H1 (cell line): Measurements from ENCODE around the gene LYL1. TPM values are rescaled to one million over a fixed set of nuclear protein-coding genes. Genes with fewer than 3 reads are reported as not detected.

ENCODE experiments used
- CTCF ChIA-PET: fragments of 300-600 bp; sonication (Branson Sonifier 250); formaldehyde crosslinking; loops from one replicate; lab custom pipeline; 2021; ENCODE audit not compliant: partially characterized antibody; lab: Charles Lee
- POLR2A ChIA-PET: fragments of 300-600 bp; sonication (Branson Sonifier 250); formaldehyde crosslinking; loops from one replicate; lab custom pipeline; 2021; ENCODE audit warnings: inconsistent platforms; ENCODE audit not compliant: partially characterized antibody; lab: Charles Lee
- DNase-seq, 2 experiments: peaks; one replicate each; pipeline versions ENCODE4 v3.0.0 to v3.0.0-alpha.2; 2010 to 2022; ENCODE audit warnings: low spot score in 2 of 2, low read depth in 1 of 2, mixed read lengths in 1 of 2
- FAIRE-seq: peaks from 2 replicates; lab custom pipeline; 2011; peaks lifted over from hg19 to GRCh38; lab: Jason Lieb, UNC
- H2AFZ ChIP-seq: 2 replicates; pipeline ENCODE4 v1.8.1; 2012; ENCODE audit warnings: low read length, inconsistent platforms
- H2AK5ac ChIP-seq: 2 replicates; pipeline ENCODE4 v1.6.1; 2013; ENCODE audit warnings: low read depth, low read length
- H2BK120ac ChIP-seq: replicated peaks from 2 replicates; pipeline ENCODE3; 2013; ENCODE audit warnings: low read depth, low read length, inconsistent platforms
- H2BK12ac ChIP-seq: 2 replicates; pipeline ENCODE4 v1.6.1; 2013; ENCODE audit warnings: low read depth, low read length
- H2BK15ac ChIP-seq: 2 replicates; pipeline ENCODE4 v1.6.1; 2013; ENCODE audit warnings: low read length
- H2BK20ac ChIP-seq: 2 replicates; pipeline ENCODE4 v1.6.1; 2013; ENCODE audit warnings: low read length
- H2BK5ac ChIP-seq: 2 replicates; pipeline ENCODE4 v1.6.1; 2013; ENCODE audit warnings: low read depth, low read length
- H3K14ac ChIP-seq: 2 replicates; pipeline ENCODE4 v1.6.1; 2013; ENCODE audit warnings: inconsistent platforms; ENCODE audit not compliant: insufficient read length
- H3K18ac ChIP-seq: 2 replicates; pipeline ENCODE4 v1.6.1; 2013; ENCODE audit warnings: low read length; ENCODE audit errors: extremely low read depth
- H3K23ac ChIP-seq: 2 replicates; pipeline ENCODE4 v1.6.1; 2013; ENCODE audit warnings: inconsistent platforms; ENCODE audit not compliant: insufficient read length
- H3K23me2 ChIP-seq: 2 replicates; pipeline ENCODE4 v1.6.1; 2013; ENCODE audit warnings: low read depth, low read length
- H3K27ac ChIP-seq: 2 replicates; pipeline ENCODE4 v1.6.1; 2011; ENCODE audit warnings: low read depth, low read length, inconsistent platforms
- H3K27me3 ChIP-seq, 4 experiments: replicated peaks in 1 of 4; 1 replicate in 1 of 4; 2 replicates in 3 of 4; pipeline versions ENCODE4 v1.6.1 to v1.8.1; 2011 to 2013; ENCODE audit warnings: low read length in 3 of 4, mild to moderate bottlenecking in 3 of 4, inconsistent platforms in 2 of 4, mixed read lengths in 2 of 4, moderate library complexity in 1 of 4; ENCODE audit not compliant: control insufficient read depth in 3 of 4, insufficient read depth in 3 of 4; ENCODE audit errors: extremely low read depth in 1 of 4
- H3K36me3 ChIP-seq, 4 experiments: 2 replicates each; pipeline versions ENCODE4 v1.6.1 to v1.8.1; 2011 to 2013; ENCODE audit warnings: mild to moderate bottlenecking in 4 of 4, low read length in 3 of 4, moderate library complexity in 2 of 4, control low read depth in 1 of 4, inconsistent platforms in 1 of 4; ENCODE audit not compliant: insufficient read depth in 4 of 4, control insufficient read depth in 2 of 4
- H3K4ac ChIP-seq: replicated peaks from 2 replicates; pipeline ENCODE3; 2013; ENCODE audit warnings: low read length, low read depth, mixed read lengths, inconsistent platforms; ENCODE audit not compliant: insufficient read length
- H3K4me1 ChIP-seq, 4 experiments: replicated peaks in 1 of 4; 1 replicate in 1 of 4; 2 replicates in 3 of 4; pipeline versions ENCODE4 v1.6.1 to v1.8.1; 2011 to 2013; ENCODE audit warnings: low read length in 3 of 4, inconsistent platforms in 2 of 4, mixed read lengths in 1 of 4; ENCODE audit not compliant: insufficient read depth in 4 of 4, control insufficient read depth in 3 of 4
- H3K4me2 ChIP-seq, 2 experiments: 2 replicates each; pipeline versions ENCODE4 v1.6.1 to v1.8.1; 2011 to 2013; ENCODE audit warnings: low read depth in 2 of 2, low read length in 2 of 2, control low read depth in 1 of 2, inconsistent platforms in 1 of 2, mild to moderate bottlenecking in 1 of 2; ENCODE audit not compliant: insufficient read depth in 1 of 2
- H3K4me3 ChIP-seq, 4 experiments: fragments of 200-600, 300-600 bp in 1 of 4; sonication (generic), shearing (Covaris generic), sonication (Bioruptor Twin) in 1 of 4; 2 replicates each; pipeline versions ENCODE4 v1.5.1 to v1.8.1; 2011 to 2016; ENCODE audit warnings: low read length in 4 of 4, low read depth in 3 of 4, control low read depth in 2 of 4, inconsistent platforms in 2 of 4, mild to moderate bottlenecking in 2 of 4, mixed read lengths in 1 of 4, moderate library complexity in 1 of 4; ENCODE audit not compliant: insufficient read depth in 2 of 4; ENCODE audit errors: extremely low read depth in 1 of 4
- H3K56ac ChIP-seq: replicated peaks from 2 replicates; pipeline ENCODE3; 2013; ENCODE audit warnings: low read depth, mild to moderate bottlenecking, mixed read lengths, low read length, inconsistent platforms; ENCODE audit not compliant: insufficient read length
- H3K79me1 ChIP-seq: 2 replicates; pipeline ENCODE4 v1.6.1; 2013; ENCODE audit warnings: low read depth, low read length, control low read depth
- H3K79me2 ChIP-seq, 2 experiments: 2 replicates each; pipeline versions ENCODE4 v1.6.1 to v1.8.1; 2012 to 2013; ENCODE audit warnings: low read length in 2 of 2, mild to moderate bottlenecking in 2 of 2, inconsistent platforms in 1 of 2; ENCODE audit not compliant: insufficient read depth in 2 of 2, control insufficient read depth in 1 of 2
- H3K9ac ChIP-seq, 4 experiments: replicated peaks in 1 of 4; 1 replicate in 1 of 4; 2 replicates in 3 of 4; pipeline versions ENCODE4 v1.6.1 to v1.8.1; 2011 to 2013; ENCODE audit warnings: low read depth in 3 of 4, low read length in 3 of 4, control low read depth in 2 of 4, mild to moderate bottlenecking in 2 of 4, moderate library complexity in 2 of 4, inconsistent platforms in 1 of 4; ENCODE audit errors: extremely low read depth in 1 of 4
- H3K9me3 ChIP-seq, 2 experiments: 2 replicates each; pipeline versions ENCODE4 v1.6.1 to v1.8.1; 2012 to 2013; ENCODE audit warnings: mild to moderate bottlenecking in 2 of 2, moderate library complexity in 2 of 2, control low read depth in 1 of 2, inconsistent platforms in 1 of 2, low read depth in 1 of 2, low read length in 1 of 2, mixed read lengths in 1 of 2; ENCODE audit not compliant: insufficient read depth in 2 of 2
- H4K20me1 ChIP-seq, 2 experiments: replicated peaks in 1 of 2; 2 replicates each; pipeline versions ENCODE3 to v1.8.1; 2011 to 2013; ENCODE audit warnings: inconsistent platforms in 2 of 2, low read length in 2 of 2, mild to moderate bottlenecking in 1 of 2; ENCODE audit not compliant: insufficient read depth in 2 of 2, control insufficient read depth in 1 of 2
- H4K5ac ChIP-seq: 2 replicates; pipeline ENCODE4 v1.6.1; 2013; ENCODE audit warnings: low read length, low read depth, mixed read lengths, inconsistent platforms; ENCODE audit not compliant: insufficient read length
- H4K8ac ChIP-seq: 2 replicates; pipeline ENCODE4 v1.8.0; 2013; ENCODE audit warnings: mild to moderate bottlenecking, moderate library complexity, low read length, inconsistent platforms; ENCODE audit not compliant: insufficient read depth; ENCODE audit errors: extremely low read depth
- H4K91ac ChIP-seq: replicated peaks from 2 replicates; pipeline ENCODE3; 2013; ENCODE audit warnings: low read length, mixed read lengths, inconsistent platforms; ENCODE audit not compliant: insufficient read length
- BRCA1 ChIP-seq: IDR thresholded peaks from 2 replicates; pipeline ENCODE4 v1.6.1; 2012; ENCODE audit warnings: low read depth, low read length, improper control_type of control experiment
- CHD1 ChIP-seq: IDR thresholded peaks from 2 replicates; pipeline ENCODE4 v1.6.1; 2012; ENCODE audit warnings: low read depth, low read length, improper control_type of control experiment
- CREB1 ChIP-seq: IDR thresholded peaks from 2 replicates; pipeline ENCODE4 v1.6.1; 2012; ENCODE audit warnings: inconsistent platforms
- GTF2F1 ChIP-seq: IDR thresholded peaks from 2 replicates; pipeline ENCODE4 v1.6.1; 2012; ENCODE audit warnings: low read depth, low read length, improper control_type of control experiment, borderline replicate concordance
- RAD21 ChIP-seq, 2 experiments: IDR thresholded peaks in 1 of 2; conservative IDR thresholded peaks in 1 of 2; 2 replicates each; pipeline ENCODE4 v1.6.1; 2011; ENCODE audit warnings: low read depth in 2 of 2, low read length in 2 of 2, improper control_type of control experiment in 1 of 2, inconsistent platforms in 1 of 2, mild to moderate bottlenecking in 1 of 2, moderate library complexity in 1 of 2
- SAP30 ChIP-seq: fragments of 300-600 bp; sonication (generic); IDR thresholded peaks from 2 replicates; pipeline ENCODE4 v1.7.1; 2012; ENCODE audit warnings: low read length, moderate library complexity, mild to moderate bottlenecking, inconsistent platforms; ENCODE audit not compliant: insufficient read depth, insufficient replicate concordance
- SIN3A ChIP-seq, 2 experiments: IDR thresholded peaks in 1 of 2; conservative IDR thresholded peaks in 1 of 2; 2 replicates each; pipeline ENCODE4 v1.6.1; 2011 to 2012; ENCODE audit warnings: low read length in 2 of 2, improper control_type of control experiment in 1 of 2, low read depth in 1 of 2, mild to moderate bottlenecking in 1 of 2
- SUZ12 ChIP-seq: fragments of 200-600 bp; sonication (generic); IDR thresholded peaks from 2 replicates; pipeline ENCODE4 v1.6.1; 2012; ENCODE audit warnings: mild to moderate bottlenecking, inconsistent platforms, low read length, moderate library complexity, mixed read lengths
- TAF7 ChIP-seq: optimal IDR thresholded peaks from 2 replicates; pipeline ENCODE3; 2011; ENCODE audit warnings: low read depth, mild to moderate bottlenecking, inconsistent platforms, low read length, moderate library complexity, borderline replicate concordance
- TEAD4 ChIP-seq: IDR thresholded peaks from 2 replicates; pipeline ENCODE4 v1.6.1; 2012; ENCODE audit warnings: low read depth, low read length, inconsistent platforms, mixed read lengths
- YY1 ChIP-seq: IDR thresholded peaks from 2 replicates; pipeline ENCODE4 v1.6.1; 2011; ENCODE audit warnings: low read depth, mild to moderate bottlenecking, low read length
- WGBS, 2 experiments: shearing (Covaris generic) in 1 of 2; methylation state at CpG; one replicate each; pipeline versions ENCODE4 v1.1.6 to v1.1.7; 2013 to 2015; ENCODE audit warnings: low lambda C conversion rate in 2 of 2, mixed read lengths in 2 of 2, inconsistent platforms in 1 of 2, low coverage in 1 of 2, missing lambda C conversion rate in 1 of 2; ENCODE audit not compliant: insufficient replicate concordance in 2 of 2, insufficient coverage in 1 of 2, insufficient read length in 1 of 2; ENCODE audit errors: extremely low coverage in 1 of 2, missing lambda C conversion rate in 1 of 2; 5-methylcytosine and 5-hydroxymethylcytosine counted together
- polyA plus RNA-seq, 7 experiments: library from polyadenylated mRNA; depleted of rRNA in 3 of 7; stranded (reverse) in 5 of 7; unstranded in 2 of 7; fragments of >200 nt in 5 of 7; fragments of 200-250 nt in 2 of 7; gene quantifications; 1 replicate in 5 of 7; 2 replicates in 1 of 7; 4 replicates in 1 of 7; pipeline versions ENCODE4 v1.2.1 to v1.2.3, GENCODE V29; 2011 to 2013; ENCODE audit warnings: missing spikeins in 2 of 7, mixed read lengths in 2 of 7
- total RNA-seq: library from RNA; stranded (reverse); fragmentation: NEBNext Ultra II Directional; extraction: Animal tissue kit (Norgen Biotek cat#: 25700); gene quantifications from 2 replicates; pipeline ENCODE4 v1.2.1, GENCODE V29; 2021

The LYL1 gene
- total and polyA plus RNA-seq, 2 of the 8 experiments (the other 6 are each of a cell fraction or from before 2014, with no cell fraction given) = 0.58 to 0.76 TPM

DNA sequence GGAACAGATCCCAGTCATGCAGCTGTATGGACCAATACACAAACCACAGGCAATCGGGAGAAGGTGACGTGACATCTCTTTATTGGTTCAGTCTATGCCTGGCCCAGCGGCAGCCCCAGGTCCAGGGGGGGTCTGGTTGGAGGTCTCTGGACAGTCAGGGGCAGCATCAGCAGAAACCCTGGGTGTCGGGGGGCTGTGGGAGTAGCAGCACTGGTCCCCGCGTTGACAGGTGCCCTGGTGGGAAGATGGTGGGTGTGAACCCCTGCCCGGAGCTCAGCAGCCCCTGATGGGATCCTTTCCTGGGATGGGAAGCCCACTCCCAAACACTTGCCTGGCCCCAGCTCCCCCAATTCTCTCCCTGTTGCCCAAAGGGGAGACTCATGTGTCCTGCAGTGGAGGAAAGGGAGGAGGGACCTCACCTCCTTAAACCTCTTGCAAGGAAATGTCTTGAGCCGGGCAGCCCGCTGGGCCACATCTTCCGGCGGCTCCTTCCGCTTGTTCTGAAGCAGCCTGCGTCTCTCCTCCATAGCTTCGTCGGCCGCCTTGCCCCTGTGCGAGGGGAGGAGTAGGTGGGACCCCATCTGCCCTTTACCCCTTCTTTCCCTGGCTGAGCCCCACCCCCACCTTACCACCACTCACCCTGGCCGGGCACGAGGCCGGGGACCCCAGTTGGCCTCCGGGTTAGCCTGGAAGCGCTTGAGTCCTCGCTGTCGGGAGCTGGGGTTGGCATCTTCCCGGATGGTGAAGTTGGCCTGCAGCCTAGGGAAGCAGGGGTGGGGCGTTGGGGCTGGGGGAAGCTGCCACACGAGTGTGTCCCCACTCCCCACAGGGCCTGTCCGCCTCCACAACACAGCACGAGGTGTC, 2.4 kb upstream of the LYL1 start:
- H3K79me1 ChIP-seq = no peaks in the 10 kb centered on the region
- no peak overlapping the region for H2BK20ac ChIP-seq
- peaks cover 11 to 28% (median 21%) of the 10 kb centered on the region in 4 experiments for H3K27me3 ChIP-seq
- ChIA-PET CTCF (interaction anchor here (0.6 to 5.0 kb wide), 25 partner anchors 9 to 466 kb away, joined by 3 to 47 read pairs (median 4); no protein-coding TSS in a partner anchor), POLR2A (interaction anchor here (0.9 to 11.6 kb wide), 10 partner anchors 10 to 125 kb away, joined by 3 to 141 read pairs (median 5); partner anchors contain the start of genes IER2, NACC1, STX10 and TRMT1)
- WGBS, 2 experiments = 90% methylated on average over 27 of the region's 29 CpGs; no CpG with 5 or more reads in 1 of the 2 experiments
- H4K8ac ChIP-seq = no peak overlapping the region
- H3K9ac ChIP-seq = no peak overlapping the region
- H3K18ac ChIP-seq = no peak overlapping the region
- H3K23me2 ChIP-seq = peaks cover 6% of the 10 kb centered on the region; the same call in 1 of the 2 replicates
- H4K91ac ChIP-seq = no peak overlapping the region
- no peak overlapping the region for H3K4me3 ChIP-seq
- no peak for FAIRE-seq
- H3K36me3 ChIP-seq = peaks cover 3 to 18% (median 13%) of the 10 kb centered on the region in 4 experiments; a peak in 5 of 8 replicates
- no peak overlapping the region for H3K4me2 ChIP-seq
- H2BK5ac ChIP-seq = no peak overlapping the region
- H2AK5ac ChIP-seq = no peak overlapping the region
- no peak for DNase-seq
- no peak overlapping the region for H2BK15ac ChIP-seq
- no peaks in the 10 kb centered on the region for H3K9me3 ChIP-seq
- H3K4ac ChIP-seq = no peak overlapping the region
- peaks cover 0 to 10% of the 10 kb centered on the region in 2 experiments for H4K20me1 ChIP-seq
- no peak overlapping the region for H4K5ac ChIP-seq
- no peak overlapping the region for H3K27ac ChIP-seq
- no peak overlapping the region for H3K56ac ChIP-seq
- H2AFZ ChIP-seq = no peak overlapping the region
- H3K4me1 ChIP-seq = peaks cover 0 to 19% (median 7%) of the 10 kb centered on the region in 4 experiments; a peak in 5 of 7 replicates
- H3K23ac ChIP-seq = no peak overlapping the region
- no peak overlapping the region for H2BK120ac ChIP-seq
- no peak overlapping the region for H2BK12ac ChIP-seq
- H3K14ac ChIP-seq = no peak overlapping the region
- H3K79me2 ChIP-seq = no peaks in the 10 kb centered on the region
- TF ChIP-seq BRCA1 (no peak), GTF2F1 (no peak), TAF7 (no peak), TEAD4 (no peak), SUZ12 (no peak), CREB1 (no peak), RAD21 (IDR thresholded peaks at IDR 0.05 in 1 of 2, conservative IDR thresholded peaks at IDR 0.05 in 1 of 2; ENCODE audit: low read depth in 2 of 2, low read length in 2 of 2) (no peak), SAP30 (no peak), SIN3A (conservative IDR thresholded peaks at IDR 0.05 in 1 of 2, IDR thresholded peaks at IDR 0.05 in 1 of 2; ENCODE audit: low read depth in 1 of 2, low read length in 2 of 2) (no peak), YY1 (no peak), CHD1 (no peak)
